GM18499 (cell line): Measurements from ENCODE around the gene VPS72.

Experiments
- ATAC-seq: cut with Tn5 transposase; IDR thresholded peaks from one replicate; pipeline ENCODE4 v1.9.1; 2021; ENCODE audit warnings: moderate number of reproducible peaks; ENCODE audit not compliant: insufficient read depth, unreplicated experiment

VPS72 gene

DNA sequence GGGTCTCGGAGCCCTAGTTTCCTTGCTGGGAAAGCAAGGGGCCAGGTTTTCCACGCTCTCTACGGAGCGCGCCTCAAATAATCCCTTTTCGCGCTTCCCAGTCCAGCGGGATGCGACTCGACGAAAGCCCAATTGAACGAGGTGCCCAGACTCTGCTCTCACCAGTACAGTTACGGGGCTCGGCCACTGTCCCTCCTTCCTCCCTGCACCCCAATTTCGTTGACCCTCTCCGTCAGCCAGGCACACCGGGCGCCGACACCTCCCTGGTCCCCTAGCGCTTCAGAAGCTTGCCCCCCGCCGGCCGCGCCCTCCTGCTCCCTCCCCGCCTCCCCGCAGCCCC, 44.0 kb downstream of the VPS72 start:
- ATAC-seq = no peak

DNA sequence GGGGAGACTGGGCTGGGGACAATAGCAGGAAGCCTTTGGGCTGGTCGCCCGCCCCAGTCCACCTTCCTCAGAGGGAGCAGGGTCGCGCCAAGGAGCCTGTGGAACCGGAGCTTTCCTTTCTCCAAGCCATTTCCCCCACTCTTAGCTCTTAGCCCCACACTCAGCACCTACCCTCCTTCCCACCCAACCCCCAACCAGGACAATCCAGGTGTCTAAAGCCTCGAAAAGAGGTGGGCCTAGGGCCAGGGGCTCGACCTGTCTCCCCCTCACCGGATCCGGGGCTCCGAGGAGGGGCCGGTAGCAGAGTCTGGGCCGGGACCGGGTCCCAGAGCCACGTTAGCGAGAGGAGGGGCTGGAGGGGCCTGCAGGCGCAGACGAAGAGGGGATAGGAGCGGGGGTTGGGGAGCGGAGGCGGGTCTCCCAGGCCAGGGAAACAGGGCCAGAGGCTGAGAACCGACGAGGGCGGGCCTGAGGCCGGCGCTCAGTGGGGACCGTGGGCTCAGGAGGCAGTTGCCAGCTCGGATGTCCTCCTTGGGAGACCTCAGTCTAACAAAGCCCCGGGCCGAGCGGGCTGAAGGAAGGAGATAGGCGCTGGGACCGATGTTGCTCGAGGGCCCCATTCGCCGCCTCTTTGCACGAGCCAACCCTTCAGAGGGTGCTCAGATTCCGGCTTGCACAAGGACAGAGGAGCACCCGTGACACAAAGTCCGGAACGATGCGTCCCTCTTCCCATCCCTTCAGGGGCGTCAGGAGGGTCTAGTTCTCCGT, 44.5 kb downstream of the VPS72 start:
- ATAC-seq = no peak

DNA sequence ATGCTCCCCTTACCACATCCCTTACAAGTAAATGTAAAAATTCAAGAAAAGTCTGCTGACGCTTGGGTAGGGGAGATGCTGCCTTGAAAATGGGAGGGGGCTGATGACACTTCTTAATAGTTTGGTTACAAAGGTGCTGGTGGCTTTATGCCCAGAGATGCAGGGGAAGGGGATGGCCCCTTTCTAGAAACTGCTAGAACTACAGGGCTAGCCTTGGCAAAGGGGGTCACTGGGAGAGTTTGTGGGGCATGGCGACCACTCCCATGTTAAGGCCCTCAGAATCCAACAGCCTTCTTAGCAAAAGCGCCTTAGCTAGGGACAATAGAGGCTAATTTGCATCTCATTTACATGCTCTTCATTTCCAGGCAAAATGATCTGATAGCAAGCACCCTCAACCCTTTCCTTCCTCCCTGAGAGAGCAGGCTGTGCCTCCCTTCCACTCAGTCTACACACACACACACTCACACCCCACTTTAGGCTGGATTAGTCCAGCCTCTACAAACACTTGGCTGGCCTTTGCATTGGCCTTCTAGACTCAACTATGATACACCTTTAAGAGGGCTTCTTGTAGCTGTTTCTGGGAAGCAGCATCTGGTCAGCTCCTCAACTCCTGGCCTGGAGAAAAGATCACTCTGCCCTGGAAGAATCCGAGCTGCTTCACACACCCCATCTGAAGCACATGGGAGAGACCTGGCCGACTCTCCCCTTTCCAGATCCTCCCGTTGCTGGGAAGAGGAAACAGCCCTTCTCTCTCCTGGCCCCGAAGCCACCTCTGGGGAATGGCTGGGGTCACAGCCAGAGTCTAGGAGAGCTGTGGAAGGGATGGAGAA, 45.3 kb downstream of the VPS72 start:
- no peak for ATAC-seq

DNA sequence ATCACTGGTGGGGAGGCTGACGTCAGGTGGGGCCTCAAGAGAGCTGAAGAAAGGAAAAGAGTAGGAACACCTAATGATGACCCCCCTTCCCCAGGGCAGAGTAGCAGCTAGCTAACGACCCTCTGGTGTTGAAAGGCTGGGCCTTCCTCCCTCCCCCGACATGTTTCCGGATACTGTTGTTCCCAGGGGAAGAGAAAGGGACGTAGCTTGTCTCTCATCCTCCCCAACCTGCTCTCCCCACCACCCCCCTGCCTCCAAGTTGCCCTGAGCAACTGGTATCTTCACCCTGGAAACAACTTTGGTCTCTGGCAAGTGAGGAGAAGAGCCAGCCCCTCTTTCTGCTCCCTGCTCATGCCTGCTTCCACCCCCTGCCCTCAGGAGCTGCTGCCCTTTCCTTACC, 46.0 kb downstream of the VPS72 start:
- no peak for ATAC-seq

DNA sequence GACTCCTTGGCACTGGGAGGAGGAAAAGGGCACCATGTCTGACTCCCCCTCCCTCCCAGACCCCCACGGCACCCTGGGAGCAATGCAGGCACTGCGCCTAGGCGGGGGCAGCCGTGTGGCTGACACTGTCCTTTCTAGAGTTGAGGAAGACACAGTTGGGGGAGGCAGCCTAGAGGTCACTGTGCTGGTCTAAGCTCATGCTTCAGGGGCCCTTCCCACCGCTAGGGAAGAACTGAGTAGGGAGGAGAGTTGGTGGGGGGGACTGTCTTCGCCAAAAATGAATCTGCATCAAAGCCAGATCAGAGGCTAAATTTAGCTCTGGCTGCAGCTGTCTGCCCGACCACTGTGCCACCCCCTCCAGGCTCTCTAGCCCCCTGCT, 47.0 kb downstream of the VPS72 start:
- ATAC-seq = no peak

DNA sequence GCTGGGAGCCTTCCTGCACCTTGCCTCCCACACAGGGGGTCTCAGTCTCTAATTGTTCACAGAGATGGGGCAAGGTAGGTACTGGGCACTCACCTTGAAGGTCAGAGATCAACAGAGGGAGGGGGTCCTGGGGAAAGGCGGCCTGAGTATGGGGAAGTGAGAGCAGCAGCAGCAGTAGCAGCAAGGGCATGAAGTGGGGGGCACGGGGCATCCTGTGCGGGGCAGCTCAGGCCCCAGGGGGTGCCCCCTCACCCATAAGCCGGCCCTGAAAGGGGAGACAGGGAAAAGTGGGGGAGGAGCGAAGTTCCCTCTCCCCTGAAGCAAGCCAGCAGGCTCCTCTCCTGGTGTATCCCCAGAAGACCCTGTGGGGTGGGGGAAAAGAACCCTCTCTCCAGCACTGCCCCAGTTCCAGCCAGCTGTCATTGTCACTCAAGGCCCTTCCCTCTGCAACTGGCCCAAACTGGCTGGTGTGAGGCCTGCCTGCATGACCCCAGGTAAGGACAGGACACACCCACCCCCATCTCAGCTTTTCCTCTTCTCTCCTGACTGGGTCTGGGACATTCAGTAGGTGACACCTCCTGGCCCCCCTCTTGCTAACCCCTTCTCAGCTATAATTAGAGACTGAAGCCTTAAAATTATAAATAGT, 47.5 kb downstream of the VPS72 start:
- ATAC-seq = no peak

DNA sequence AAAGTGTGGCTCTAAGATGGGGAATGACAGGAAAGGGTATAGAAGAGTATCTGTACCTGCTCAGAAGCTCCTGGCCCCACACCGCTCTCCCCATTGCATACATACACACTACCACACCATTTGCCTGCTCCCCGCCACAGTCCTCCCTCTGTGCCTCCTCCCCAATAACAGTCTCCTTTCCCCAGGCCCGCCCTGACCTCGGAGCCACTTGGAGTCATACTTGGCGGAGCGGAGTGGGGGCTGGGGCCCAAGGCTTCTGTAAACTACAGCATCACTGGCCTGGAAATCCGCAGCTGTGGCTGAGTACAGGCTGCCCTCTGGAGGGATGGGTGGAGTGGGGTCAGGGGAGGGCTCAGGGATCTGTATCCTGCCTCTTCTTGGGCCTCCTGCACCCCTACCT, 52.2 kb downstream of the VPS72 start:
- no peak for ATAC-seq

DNA sequence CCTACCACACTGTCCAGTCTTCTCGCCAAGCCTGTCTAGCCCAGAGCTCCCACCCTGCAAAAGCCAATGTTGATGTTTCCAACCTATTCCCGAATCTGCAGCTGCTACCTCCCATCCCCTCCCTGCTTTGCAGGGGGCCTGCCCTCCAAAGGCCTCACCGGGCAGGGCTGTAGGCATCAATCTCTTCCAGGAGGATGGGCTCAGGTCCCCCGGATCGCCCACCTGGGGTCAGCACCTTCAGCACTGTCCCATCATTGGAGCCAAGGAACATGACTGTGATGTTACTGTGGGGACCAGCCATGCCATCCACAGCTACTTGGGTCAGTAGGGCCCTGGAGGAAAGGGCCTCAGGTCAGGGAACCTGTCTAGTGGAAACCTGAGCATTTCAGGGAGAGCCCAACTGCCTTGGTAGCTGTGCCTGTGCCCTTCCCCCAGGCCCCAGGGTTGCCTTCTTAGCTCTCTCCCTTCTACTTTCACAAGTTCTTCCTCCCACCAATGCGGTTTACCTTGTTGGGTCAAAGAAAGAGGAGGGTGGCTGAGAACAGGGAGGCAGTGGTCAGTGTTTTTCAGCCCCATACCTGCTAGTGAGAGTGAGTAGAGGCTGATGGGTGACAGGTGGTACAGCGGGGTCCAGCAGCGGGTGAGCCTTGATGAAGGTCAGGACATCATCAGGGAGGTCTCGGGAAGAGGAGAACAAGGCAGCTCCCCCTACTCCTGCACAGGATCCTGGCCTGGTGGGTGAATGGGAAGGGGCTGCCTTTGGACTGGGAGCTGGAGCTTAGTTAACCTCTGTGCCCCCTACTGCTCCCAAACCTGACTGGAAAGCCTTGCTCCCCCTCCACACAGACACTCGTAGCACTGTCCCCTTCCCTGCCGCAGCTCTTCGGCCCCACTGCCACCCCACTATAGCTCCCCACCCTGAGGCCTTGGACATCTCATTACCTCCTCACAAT, 54.3 kb downstream of the VPS72 start:
- ATAC-seq = no peak

DNA sequence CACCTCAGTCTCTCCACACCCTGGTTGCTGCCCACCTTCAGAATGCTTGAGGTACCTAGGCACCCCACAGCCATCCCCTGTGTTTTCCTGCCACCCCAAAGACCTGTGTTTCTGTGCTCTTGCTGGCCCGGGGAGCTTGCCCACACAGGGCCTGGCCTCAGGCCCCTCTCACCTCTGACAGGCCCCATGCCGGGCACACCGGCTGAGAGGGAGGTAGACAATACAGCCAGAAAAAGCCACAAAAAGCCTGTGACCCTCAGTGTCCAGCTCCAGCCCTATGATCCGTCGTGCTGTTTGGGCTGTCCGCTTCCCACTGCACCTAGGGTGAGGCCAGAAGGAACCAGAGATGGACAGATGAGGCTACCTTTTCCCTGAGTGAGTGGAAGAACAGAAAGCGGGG, 55.0 kb downstream of the VPS72 start:
- no peak for ATAC-seq

DNA sequence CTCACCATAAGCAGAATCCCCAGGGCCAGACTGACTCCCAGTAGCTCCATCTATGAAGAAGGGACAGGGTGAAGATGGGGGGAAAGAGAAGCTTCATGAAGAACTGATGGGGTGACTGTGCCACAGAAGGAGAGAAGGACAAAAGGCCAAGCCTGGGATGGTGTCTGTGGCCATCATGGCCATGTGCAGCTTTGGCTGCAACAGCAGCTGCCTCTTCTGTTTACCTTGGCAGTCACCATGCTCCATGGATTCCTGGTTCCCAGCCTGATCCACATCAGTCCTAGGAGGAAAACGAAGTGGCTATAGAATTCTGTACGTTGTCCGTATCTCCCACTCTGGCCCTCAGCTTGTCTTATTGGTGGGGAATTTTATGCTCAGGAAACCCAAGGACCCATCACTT, 55.6 kb downstream of the VPS72 start:
- no peak for ATAC-seq

DNA sequence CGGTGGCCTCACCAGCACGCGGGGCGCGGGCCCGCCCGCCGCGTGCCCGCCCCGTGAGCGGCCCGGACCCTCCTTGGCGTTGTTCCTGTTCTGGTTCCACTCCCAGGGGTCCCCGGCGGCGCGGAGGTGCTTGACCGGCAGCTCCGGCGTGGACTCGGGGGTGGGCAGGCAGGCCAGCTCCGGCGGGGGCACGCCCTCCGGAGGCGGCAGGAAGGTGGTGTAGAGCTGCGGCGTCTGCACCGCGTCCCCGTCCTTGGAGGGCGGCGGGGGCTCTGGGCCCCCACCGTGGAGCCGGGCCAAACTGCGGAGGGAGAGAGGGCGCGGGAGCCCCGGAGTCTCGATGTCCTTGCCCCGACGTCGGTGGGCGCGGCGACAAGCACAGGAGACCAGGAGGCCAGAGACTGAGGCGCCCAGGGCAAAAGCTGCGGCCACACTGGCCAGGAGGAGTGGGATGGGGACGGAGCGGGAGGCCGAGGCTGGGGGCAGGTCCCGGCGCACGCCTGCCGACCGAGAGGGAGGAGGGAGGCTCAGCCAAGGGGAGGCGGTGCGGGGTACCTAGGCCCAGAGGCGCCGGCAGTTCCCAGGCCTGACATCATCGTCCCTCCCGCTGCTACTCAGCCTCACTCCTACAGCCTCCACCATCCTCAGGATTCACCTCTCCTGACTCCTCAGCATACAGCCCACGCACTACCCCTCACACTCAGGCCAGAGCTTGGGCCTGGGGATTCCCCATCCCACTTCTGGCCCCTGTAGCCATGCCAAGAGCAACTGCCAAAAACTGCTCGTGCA, 56.8 kb downstream of the VPS72 start:
- no peak for ATAC-seq

DNA sequence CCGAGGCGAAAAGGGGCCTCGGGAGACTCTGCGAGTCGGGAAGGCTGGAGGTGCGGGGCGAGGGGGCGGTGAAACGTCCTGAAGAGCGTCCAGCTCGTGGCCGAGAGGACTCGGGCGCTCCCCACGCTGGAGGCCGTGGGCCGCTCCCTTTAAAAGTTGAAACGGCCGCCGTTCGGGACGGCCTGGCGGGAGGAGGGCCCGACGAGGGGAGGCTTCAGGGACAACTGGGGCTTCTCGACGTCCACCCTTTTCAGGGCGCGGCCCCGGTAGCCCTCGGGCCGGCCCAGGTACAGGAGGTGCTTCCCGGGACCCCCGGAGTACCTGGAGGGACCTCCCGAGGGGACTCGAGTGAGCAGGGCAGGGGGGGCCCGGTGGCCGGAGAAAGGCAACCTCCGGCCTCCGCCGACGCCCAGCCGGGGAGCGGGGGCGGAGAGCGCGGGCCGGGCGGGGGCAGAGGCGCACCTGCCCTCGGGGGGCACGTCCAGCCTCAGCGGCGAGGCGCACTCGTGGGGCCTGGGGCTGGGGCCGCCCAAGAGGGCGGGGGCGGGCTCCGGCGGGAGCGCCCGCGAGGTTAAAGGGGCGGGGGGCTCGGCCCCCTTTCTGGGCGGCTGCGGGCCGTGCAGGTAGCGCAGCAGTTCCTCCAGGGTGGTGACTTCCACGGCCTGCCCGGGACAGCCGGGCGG, 57.5 kb downstream of the VPS72 start:
- no peak for ATAC-seq

DNA sequence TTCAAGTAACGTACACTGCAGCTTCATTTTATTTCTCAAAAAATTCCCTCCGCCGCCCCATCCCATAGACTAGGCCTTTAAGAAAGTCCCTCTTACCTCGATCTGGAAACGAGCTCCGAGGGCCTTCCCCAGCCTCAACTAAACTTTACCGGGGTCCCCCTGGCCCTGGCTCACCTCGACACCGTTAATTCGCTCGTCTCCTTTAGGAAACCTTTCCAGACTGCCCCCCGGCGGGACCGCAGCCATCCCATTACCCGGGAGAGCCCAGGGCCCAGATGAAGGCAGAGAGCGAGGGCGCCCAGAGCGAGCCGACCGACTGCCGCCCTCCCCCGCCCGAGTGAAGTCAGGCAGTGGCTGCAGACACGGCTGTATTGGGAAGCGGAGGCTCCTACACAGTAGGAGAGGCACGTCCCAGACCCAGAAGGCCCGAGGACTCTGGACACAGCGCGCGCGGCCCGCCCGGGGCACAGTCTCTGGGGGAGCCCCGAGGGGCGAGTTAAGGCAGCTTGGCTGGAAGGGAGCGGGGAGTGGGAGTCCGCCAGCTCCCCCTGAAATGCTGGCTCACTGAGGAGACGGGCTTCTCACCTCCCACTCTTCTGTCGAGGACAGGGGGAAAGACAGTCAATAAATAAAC, 58.2 kb downstream of the VPS72 start:
- no peak for ATAC-seq

DNA sequence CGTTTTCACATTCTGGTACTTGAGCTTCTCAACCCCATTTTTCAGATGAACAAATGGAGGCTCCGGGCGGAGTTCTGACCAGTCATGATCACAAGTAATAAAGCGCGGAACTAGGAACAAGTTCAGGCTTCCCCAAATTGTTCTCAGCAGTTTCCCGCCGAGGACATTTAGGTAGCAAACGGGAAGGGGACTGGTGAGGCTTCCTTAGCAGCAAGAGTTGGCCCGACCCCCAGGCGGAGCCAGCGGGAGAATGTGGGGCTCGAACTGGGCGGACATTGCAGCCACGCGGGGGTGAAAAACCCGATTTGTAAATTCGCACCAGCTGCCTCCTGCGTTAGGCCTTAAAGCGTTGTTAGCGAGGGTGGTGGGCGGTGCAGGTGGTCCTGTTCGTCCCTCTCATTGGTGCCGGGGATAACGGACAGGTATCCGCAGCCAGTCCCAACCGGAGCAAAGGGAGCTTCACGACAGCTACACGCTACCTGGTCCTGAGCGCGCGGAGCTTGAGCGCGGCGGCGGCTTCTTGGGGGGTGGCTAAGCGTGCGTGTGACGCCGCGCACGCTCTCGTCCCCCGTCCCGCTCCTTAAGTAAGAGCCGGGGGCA, 58.9 kb downstream of the VPS72 start:
- ATAC-seq = no peak

DNA sequence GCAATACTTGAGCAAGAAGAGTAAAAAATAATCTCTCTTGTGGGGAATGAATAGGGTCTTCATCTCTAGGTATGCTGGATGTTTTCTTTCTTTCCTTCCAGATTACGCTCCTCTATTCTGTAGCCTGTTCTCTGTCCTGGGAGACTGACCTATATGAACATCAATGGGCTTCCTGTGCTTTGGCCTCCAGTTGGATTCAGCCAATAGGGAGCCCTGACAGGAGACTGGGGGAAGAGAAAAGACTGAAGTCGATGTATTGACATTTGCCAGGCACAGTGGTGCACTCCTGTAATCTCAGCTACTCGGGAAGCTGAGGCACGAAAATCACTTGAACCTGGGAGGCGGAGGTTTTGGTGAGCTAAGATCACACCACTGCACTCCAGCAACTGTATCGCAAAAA, 61.2 kb downstream of the VPS72 start:
- no peak for ATAC-seq
